Kidney (tissue), 14 donors: ENCODE data around the gene CKAP5. TPM values are rescaled to one million over a fixed set of nuclear protein-coding genes. Genes with fewer than 3 reads are reported as not detected.

ENCODE experiments used
- DNase-seq, 5 donors: peaks; one replicate each; pipeline ENCODE4 v3.0.0-alpha.2; 2013 to 2020
- FAIRE-seq: peaks from 2 replicates; lab custom pipeline; 2012; peaks lifted over from hg19 to GRCh38; lab: Jason Lieb, UNC
- H3K27ac ChIP-seq, 2 donors: one replicate each; pipeline ENCODE4 v1.7.0; 2013; ENCODE audit warnings: low read depth in 2 of 2, low read length in 2 of 2, inconsistent platforms in 1 of 2
- H3K27me3 ChIP-seq: one replicate; pipeline ENCODE4 v1.7.1; 2013; ENCODE audit warnings: low read length, inconsistent platforms; ENCODE audit not compliant: control insufficient read depth, insufficient read depth
- H3K36me3 ChIP-seq, 3 donors: one replicate each; pipeline versions ENCODE4 v1.7.0 to v1.7.1; 2013; ENCODE audit warnings: low read length in 3 of 3, control low read depth in 1 of 3, inconsistent platforms in 1 of 3; ENCODE audit not compliant: insufficient read depth in 3 of 3, control insufficient read depth in 2 of 3
- H3K4me1 ChIP-seq, 3 donors: one replicate each; pipeline versions ENCODE4 v1.7.0 to v1.7.1; 2013; ENCODE audit warnings: low read length in 3 of 3, inconsistent platforms in 1 of 3, low read depth in 1 of 3; ENCODE audit not compliant: control insufficient read depth in 2 of 3, insufficient read depth in 2 of 3
- H3K4me3 ChIP-seq, 3 donors: one replicate each; pipeline versions ENCODE4 v1.7.0 to v1.8.1; 2013; ENCODE audit warnings: low read length in 3 of 3, control low read depth in 1 of 3, inconsistent platforms in 1 of 3
- H3K9ac ChIP-seq, 3 donors: one replicate each; pipeline versions ENCODE4 v1.7.0 to v1.7.1; 2013; ENCODE audit warnings: low read length in 3 of 3, control low read depth in 1 of 3, inconsistent platforms in 1 of 3
- H3K9me3 ChIP-seq, 3 donors: one replicate each; pipeline versions ENCODE4 v1.7.0 to v1.7.1; 2013; ENCODE audit warnings: low read length in 3 of 3, control low read depth in 1 of 3, inconsistent platforms in 1 of 3; ENCODE audit not compliant: control insufficient read depth in 2 of 3, insufficient read depth in 1 of 3
- CTCF ChIP-seq: IDR thresholded peaks from 3 replicates; pipeline ENCODE4 v1.5.1; 2012; ENCODE audit warnings: mild to moderate bottlenecking, moderate library complexity, borderline replicate concordance; ENCODE audit not compliant: insufficient read depth; ENCODE audit errors: extremely low read depth
- intact Hi-C: fragments of 100-400 bp; cut with DNase I; formaldehyde crosslinking; loops from one replicate; pipeline ENCODE4 v1.11.1; 2022
- polyA plus RNA-seq: library from polyadenylated mRNA; stranded (reverse); fragments of 350-450 nt; fragmentation: Illumina TruSeq; extraction: RNeasy Lipid Tissue Mini Kit (QIAGEN cat#74804); gene quantifications from one replicate; pipeline ENCODE4 v1.2.3, GENCODE V29; 2014; ENCODE audit warnings: low read depth, low replicate concordance; ENCODE audit not compliant: insufficient read depth
- total RNA-seq: library from RNA; stranded (reverse); fragmentation: NEBNext Ultra II Directional; extraction: Animal tissue kit (Norgen Biotek cat#: 25700); gene quantifications from one replicate; pipeline ENCODE4 v1.2.1, GENCODE V29; 2021
- donor health status: control.
- donor health status: control.
- donor health status: control.
- donor health status: control.
- donor health status: control.
- donor health status: DM: yes; HTN: yes; CAD: no.
- donor health status: Normal renal cell carcinoma (clear cell type).

CKAP5 gene
- total and polyA plus RNA-seq, 2 donors from 2014 or later: 10.8 to 51.9 TPM

GRCh38 chr11:46855863-46856262 is 9.8 kb upstream of the CKAP5 start:
- peaks cover 0 to 3% (median 0%) of the 10 kb centered on the region in 3 donors for H3K36me3 ChIP-seq
- H3K4me1 ChIP-seq: no peaks in the 10 kb centered on the region
- intact Hi-C loops: no loop called here
- no peak for DNase-seq
- no peak for FAIRE-seq
- no peaks in the 10 kb centered on the region for H3K9me3 ChIP-seq
- TF ChIP-seq CTCF: no peak
- no peak overlapping the region for H3K27ac ChIP-seq
- H3K4me3 ChIP-seq: no peak overlapping the region
- H3K9ac ChIP-seq: no peak overlapping the region
- H3K27me3 ChIP-seq: no peaks in the 10 kb centered on the region

DNA sequence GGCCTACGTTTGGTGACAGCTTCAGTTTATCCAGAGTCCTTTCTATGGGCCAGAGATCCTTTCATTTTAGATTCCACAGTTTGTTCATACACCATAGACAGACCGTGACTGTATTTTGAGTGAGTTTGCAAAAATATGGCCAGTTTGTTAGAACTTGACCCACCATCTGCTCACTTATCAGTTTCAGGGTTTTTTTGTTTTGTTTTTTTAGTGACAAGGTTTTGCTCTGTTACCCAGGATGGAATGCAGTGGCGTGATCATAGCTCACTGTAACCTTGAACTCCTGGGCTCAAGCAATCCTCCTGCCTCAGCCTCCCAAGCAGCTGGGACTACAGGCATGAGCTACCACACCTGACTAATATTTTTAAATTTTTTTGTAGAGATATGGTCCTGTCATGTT is 9.1 kb upstream of the CKAP5 start:
- intact Hi-C loops: no loop called here
- Histone ChIP-seq H3K4me1 (no peaks in the 10 kb centered on the region), H3K9me3 (no peaks in the 10 kb centered on the region), H3K36me3 (peaks cover 0 to 3% (median 0%) of the 10 kb centered on the region in 3 donors), H3K4me3 (no peak overlapping the region), H3K9ac (no peak overlapping the region), H3K27ac (no peak overlapping the region), H3K27me3 (no peaks in the 10 kb centered on the region)
- FAIRE-seq (no peak), DNase-seq (no peak)
- TF ChIP-seq CTCF: no peak

- DNase-seq: no peak
- Histone ChIP-seq H3K9ac (no peak overlapping the region), H3K27me3 (no peaks in the 10 kb centered on the region), H3K9me3 (no peaks in the 10 kb centered on the region), H3K36me3 (no peaks in the 10 kb centered on the region), H3K27ac (no peak overlapping the region), H3K4me1 (no peaks in the 10 kb centered on the region), H3K4me3 (no peak overlapping the region)
- no peak for FAIRE-seq
- TF ChIP-seq CTCF: no peak
- intact Hi-C loops: no loop called here
Measured at GRCh38 chr11:46850829-46851380, 4.8 kb upstream of the CKAP5 start.

GRCh38 chr11:46849631-46850030 is 3.6 kb upstream of the CKAP5 start:
- DNase-seq (no peak), FAIRE-seq (no peak)
- Histone ChIP-seq H3K9ac (no peak overlapping the region), H3K4me1 (peaks cover 0 to 3% (median 0%) of the 10 kb centered on the region in 3 donors), H3K9me3 (no peaks in the 10 kb centered on the region), H3K27ac (no peak overlapping the region), H3K27me3 (no peaks in the 10 kb centered on the region), H3K36me3 (no peaks in the 10 kb centered on the region), H3K4me3 (no peak overlapping the region)
- no peak for TF ChIP-seq CTCF
- intact Hi-C loops: no loop called here
